Stimulated activated CD4-positive, alpha-beta T cell treated with anti-CD3 and anti-CD28 coated beads, Interleukin-12 subunit alpha, Interleukin-12 subunit beta, amount 100 ng/mL, for 48 hours (primary cell): ENCODE results near the gene CEP162.
"Not testable (repeated sequence)": the region's sequence is repeated elsewhere in the genome, so short reads cannot be mapped to it uniquely, and the experiment has no call there.

Source experiments
- DNase-seq, 3 donors: peaks; one replicate each; pipeline ENCODE4 v3.0.0-alpha.2; 2020; ENCODE audit warnings: low read depth in 2 of 3, low spot score in 1 of 3

CEP162 gene

DNA sequence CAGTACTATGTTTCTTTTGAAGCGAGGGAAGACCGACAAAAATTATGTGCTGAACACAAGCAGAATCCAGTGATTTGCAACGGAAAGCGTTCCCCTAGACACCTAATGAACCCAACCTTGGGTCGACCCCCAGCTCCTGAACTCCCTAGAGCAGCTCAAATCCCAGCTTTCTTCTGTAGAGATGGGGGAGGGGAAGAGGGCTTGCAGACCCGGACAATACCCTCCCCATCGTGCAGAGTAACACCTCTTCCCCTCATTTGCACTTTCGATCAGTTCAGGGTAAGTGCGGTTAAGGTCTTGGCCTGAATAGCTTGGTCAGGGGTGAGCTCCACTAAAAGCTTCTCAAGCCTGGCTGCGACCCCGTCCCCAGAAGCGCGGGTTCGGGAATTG, 404 bp downstream of the CEP162 start:
- no peak for DNase-seq

- no peak for DNase-seq
Measured at GRCh38 chr6:84224251-84224650, 3.2 kb downstream of the CEP162 start.

DNA sequence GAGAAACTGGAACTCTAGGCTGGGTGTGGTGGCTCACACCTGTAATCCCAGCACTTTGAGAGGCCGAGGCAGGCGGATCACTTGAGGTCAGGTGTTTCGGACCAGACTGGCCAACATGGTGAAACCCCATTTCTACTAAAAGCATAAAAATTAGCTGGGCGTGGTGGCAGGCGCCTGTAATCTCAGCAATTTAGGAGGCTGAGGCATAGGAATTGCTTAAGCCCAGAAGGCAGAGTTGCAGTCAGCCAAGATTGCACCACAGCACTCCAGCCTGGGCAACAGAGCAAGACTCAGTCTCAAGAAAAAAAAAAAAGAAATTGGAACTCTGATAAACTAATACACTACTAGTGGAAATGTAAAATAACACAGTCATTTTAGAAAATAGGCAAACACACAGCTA, 3.8 kb downstream of the CEP162 start:
- not testable (repeated sequence) for DNase-seq

- no peak for DNase-seq
Measured at GRCh38 chr6:84222426-84222825, 5.0 kb downstream of the CEP162 start.

DNA sequence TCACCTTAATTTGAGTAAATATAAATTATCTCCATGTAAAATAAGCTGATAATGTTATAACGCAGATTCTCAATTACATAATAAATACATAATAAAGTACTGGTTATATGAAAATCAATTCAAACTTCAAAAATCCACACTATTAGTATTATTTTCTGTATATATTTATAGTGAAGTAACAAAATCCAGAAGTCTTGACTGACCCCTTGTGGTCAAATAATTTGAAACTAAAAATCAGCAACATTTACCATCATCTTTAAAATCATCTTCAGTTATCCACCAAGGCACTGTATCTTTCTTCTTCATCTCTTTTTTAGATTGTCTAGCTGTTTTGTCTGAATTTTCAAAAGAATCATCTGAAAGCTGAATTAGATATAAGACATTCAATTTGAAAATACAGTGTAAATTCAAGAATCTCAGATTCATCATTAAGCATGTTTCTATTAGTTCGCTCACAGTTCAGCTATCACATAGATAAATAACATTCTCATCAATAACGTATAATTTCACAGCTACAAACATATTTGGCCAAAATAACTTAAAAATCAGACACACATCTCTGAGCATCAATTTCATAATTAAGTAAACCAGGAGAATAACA, 6.5 kb downstream of the CEP162 start:
- no peak for DNase-seq

DNA sequence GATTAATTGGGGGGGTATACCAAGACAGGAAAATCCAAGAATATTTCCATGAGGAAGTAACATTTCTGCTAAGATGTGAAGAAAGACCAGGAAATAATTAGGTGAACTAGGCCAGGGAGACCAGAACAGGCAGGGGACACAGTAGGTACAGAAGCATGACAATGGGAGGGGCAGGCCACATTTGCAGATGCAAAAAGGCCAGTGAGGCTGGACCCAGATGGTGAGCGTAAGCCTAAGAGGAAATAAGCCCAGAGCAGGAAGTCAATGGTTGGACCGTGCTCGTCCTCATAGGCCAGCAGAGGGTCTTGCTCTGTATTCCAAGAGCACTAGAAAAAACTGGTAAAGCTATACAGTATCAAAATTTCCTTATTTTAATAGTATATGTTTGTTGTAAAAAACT, 9.4 kb downstream of the CEP162 start:
- no peak for DNase-seq

DNA sequence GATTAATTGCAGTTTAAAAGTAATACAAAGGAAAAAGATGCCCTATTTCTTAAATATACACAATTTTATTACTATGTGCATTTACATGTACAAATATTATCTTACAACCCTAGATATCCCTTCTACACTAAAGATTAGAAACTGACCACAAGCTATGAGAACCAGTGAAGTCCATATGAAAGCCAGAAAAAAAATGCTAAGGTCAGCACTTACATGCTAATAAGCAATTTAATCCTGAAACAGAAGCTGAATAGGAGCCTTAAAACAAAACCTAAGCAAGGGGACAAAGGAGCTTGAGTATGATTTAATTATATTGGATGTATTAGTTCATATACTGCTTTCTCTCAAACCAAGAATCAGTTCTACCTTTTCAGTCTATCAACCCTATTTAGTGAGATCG, 14.2 kb downstream of the CEP162 start:
- DNase-seq = no peak

GRCh38 chr6:84204011-84204410, 23.4 kb downstream of the CEP162 start:
- no peak for DNase-seq

GRCh38 chr6:84199987-84200386, 27.5 kb downstream of the CEP162 start:
- not testable (repeated sequence) for DNase-seq

GRCh38 chr6:84197708-84198107, 29.7 kb downstream of the CEP162 start:
- DNase-seq = no peak

- no peak for DNase-seq
Measured at GRCh38 chr6:84193114-84193708, 34.2 kb downstream of the CEP162 start.

GRCh38 chr6:84191802-84192201, 35.6 kb downstream of the CEP162 start:
- DNase-seq = no peak

GRCh38 chr6:84189356-84189755, 38.1 kb downstream of the CEP162 start:
- not testable (repeated sequence) for DNase-seq

DNA sequence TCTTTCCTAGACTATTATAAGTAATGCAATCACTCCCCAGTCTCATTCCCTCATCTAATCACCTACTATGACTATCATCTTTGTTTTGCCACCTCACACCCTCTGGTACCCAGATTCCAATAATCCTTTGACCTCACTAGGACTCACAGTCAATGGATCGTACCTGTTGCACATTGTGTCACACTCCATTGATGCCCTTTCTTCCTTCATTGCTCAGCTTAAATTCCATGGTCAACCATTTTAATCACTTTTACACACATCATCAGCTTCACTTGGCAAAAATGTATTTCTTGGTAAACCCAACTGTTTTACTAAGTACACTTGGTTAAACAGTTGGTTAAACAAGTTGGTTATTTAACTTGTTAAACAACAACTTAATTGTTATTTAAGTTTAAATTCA, 44.0 kb downstream of the CEP162 start:
- DNase-seq = no peak

DNA sequence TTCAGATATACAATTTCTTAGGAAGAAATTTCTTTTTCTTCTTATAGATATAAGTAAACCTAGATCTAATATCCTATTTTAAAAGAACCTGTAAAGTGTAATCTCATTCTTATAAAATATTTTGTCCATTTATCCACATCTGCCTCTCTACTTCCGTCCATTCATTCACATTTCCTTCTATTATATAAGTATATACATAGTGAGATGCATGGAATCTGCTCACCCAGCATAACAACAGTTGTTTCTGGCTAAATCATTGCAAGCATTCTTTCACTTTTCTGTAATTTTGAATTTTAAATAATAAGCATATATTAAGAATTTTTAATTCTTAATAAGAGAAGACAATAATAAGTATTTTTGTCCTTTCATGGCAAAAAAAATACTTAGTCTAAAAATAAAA, 45.4 kb downstream of the CEP162 start:
- no peak for DNase-seq

DNA sequence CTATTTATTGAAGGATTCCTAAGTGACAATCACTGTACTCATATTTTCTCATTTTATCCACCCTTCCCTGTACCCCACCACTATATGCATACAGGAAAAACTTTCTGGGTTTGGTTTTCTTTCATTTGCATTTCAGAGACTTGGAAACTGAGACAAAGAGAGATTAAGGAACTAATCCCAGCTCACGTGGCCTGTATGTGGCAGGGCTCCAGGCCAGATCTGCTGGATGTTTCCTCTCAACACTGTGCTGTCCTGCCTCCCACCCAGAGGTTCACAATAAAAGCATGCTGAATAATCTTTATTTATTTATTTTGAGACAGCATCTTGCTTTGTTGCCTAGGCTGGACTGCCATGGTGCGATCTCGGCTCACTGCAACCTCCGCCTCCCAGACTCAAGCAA, 50.2 kb downstream of the CEP162 start:
- no peak for DNase-seq

DNA sequence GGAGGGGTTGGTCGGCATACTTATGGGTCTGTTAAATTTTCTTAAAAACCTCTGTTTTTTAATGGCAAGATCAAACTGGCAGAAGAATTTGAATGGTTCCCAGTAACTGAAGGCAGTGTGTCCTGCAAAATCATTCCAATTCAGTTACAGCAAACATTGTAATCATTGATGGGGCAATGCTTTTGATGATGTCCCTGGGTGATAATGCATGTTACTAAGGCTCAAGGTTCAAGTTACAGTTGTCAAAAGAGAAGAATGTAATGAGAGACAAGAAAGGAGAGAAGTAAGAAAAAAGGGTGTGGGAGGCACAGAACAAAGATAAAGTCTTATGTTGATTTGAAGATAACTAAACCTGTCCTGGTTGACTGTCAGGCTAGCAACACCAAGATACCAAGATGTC, 54.9 kb downstream of the CEP162 start:
- no peak for DNase-seq

- DNase-seq = no peak
Measured at GRCh38 chr6:84172080-84172479, 55.4 kb downstream of the CEP162 start.

- no peak for DNase-seq
Measured at GRCh38 chr6:84167457-84167856, 60.0 kb downstream of the CEP162 start.

GRCh38 chr6:84166395-84166794, 61.0 kb downstream of the CEP162 start:
- no peak for DNase-seq

GRCh38 chr6:84164328-84164727, 63.1 kb downstream of the CEP162 start:
- DNase-seq = not testable (repeated sequence)

DNA sequence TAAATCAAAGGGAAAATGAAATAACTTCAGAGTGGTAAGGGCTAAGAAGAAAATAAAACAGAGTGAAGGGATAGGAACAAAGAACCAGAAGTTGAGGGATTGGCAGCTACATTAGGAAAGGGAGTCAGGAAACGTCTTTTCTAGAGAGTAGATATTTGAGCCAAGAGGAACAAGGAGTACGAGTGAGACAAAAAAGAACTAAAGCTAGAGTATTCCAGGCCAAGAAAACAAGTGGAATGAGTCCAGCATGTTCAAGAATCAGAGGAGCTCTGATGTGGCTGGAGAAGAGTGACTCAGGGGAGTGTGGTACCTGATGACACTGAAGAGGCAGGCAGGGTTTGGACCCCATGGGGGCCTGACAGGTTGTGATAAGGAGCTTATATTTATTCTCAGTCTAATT, 66.3 kb downstream of the CEP162 start:
- no peak for DNase-seq

DNA sequence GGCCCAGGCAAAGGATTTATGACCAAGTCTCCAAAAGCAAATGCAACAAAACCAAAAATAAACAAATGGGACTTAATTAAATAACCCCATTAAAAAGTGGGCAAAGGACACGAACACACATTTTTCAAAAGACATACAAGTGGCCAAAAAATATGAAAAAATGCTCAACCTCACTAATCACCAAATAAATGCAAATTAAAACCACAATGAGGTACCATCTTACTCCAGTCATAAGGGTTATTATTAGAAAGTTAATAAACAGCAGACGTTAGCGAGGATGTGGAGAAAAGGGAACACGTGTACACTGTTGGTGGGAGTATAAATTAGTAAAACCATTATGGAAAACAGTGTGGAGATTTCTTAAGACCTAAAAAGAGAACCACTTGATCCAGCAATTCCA, 71.1 kb downstream of the CEP162 start:
- no peak for DNase-seq
